Measurements from ENCODE around the gene PARK7.

- TF ChIP-seq CTCF (IDR thresholded peaks at IDR 0.05) (no peak), POLR2A (IDR thresholded peaks at IDR 0.05) (no peak)
These were observed 71.8 kb downstream of the PARK7 start for GRCh38 chr1:8033322-8033721.

Measured in heart left ventricle (tissue), 13 donors.